HG02884 (cell line): ENCODE results near the gene PNLDC1.
"Not testable (repeated sequence)": the region's sequence is repeated elsewhere in the genome, so short reads cannot be mapped to it uniquely, and the experiment has no call there.

ENCODE experiments used
- ATAC-seq: cut with Tn5 transposase; IDR thresholded peaks from one replicate; pipeline ENCODE4 v1.9.1; 2021; ENCODE audit warnings: mild to moderate bottlenecking, moderate library complexity; ENCODE audit not compliant: unreplicated experiment

The PNLDC1 gene

DNA sequence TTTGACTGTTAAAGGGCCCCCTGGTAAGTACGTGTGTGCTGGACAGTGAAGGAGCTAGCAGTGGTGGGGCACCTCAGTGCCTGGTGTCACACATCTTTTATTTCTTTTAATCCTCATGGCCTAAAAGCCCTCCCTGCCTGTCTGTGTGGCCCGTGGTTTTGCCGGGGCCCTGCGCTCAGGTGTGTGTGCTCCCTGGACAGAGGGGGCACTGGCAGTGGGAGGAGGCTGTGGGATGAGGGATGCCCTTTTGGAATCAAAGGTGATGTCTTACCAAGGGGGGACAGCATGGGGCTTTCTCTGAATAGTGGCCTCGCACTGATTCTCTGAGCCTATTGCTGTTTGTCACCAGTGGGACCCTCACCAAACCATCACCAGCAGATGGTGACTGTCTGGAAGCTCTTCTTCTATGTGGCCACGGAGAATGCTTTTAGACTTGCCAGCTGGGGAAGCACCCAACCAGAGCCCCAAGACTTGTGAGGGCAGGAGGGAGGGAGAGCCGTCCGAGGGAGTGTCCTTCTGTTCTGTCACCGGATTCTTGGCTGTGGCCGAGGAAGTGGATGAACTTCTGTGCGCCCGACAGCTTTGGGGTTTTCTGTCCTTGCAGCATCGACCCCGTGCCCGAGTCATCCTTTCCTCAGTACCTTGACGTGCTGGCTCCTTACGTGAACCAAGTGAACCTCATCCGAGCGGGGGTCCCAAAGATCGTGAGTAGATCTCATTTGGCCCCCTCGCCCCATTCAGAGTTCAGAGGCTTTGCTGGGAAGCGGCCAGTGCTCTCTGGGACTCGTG lies 18.1 kb downstream of the PNLDC1 start:
- ATAC-seq = no peak

DNA sequence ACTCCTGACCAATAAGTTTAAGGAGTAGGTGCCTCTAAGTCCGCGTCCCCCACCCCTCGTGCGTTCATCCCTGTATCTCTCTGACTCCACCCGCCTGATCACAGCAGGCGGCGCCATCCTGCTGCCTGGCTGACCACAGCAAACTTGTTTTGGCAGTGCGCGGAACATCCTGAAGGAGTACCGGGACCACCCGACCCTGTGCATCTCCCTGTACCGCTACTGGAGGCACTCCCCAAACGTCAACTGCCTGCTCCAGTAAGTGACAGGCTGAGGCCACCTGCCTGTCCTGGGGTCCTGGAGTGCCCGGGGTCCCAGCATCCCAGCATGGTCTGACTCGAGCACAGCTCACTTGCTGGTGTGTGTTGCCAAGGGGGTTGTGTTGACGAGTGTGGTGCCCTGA lies 19.0 kb downstream of the PNLDC1 start:
- no peak for ATAC-seq

DNA sequence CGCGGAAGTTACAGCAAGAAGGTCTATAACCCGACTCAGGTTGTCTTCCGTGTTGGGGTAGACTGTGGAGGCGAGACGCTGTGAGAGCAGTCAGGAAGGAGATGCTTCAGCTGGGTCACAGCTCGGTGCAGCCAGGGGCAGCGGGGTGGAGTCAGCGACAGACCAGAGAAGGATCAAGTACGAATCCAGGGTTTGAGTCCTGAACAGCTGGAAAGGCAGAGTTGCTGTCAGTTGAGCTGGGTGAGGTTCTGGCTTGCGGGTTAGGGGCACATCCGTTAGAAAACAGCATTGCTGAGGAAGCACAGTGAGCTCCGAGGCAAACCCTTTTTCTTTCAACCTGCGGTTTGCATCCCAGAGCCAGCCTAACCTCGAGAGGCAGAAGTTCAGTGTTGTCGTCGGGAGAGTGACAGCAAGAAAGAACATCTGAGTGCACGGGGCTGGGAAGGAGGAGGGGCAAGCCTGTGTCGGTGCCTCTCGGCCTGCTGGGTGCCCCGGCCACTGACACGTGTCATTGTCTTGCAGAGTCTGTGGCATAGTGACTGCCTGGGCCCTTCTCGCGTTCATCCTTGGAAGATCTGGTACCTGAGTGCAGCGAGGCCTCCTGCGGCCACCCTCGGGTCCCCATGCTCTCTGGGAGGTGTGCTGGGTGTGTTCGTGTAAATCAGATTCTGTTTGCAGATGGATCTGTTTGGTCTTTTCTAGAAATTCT lies 20.0 kb downstream of the PNLDC1 start:
- peak; percentile 53 for ATAC-seq

DNA sequence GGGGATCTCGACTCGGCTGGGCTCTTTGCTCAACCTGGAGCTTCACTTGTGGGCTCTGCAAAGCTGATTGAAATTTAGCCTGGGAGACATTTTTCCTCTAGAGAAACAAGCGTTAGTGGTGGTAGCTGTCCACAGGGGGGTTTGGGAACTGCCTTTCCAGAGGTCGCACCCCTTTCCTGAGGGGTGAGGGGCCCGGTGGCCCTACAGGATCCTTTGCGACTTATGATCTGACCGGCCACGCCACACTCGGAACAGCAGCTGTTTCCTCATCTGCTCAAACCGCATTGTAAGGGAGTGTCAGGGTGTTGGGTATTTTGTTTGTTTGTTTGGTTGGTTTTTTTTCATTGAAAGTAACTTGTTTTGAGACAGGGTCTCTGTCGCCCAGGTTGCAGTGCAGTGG lies 21.0 kb downstream of the PNLDC1 start:
- ATAC-seq = no peak

DNA sequence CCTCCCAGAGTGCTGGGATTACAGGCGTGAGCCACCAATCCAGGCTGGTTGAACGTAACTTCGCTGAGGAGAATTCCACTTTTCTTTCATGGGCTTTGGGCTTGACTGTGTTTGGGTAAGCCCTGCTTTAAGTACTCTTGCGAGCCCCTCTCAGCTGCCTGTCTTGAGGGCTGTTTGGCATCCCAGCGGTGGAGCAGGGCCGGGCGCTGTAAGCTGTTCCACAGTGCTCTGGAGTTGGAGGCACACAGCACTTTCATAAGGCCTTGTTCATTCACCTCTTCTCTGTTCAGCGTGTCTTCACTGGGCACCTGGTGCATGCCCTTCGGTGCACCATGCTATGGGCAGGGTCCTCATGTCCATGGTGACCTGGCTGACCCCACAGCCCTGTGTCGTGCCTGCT lies 21.6 kb downstream of the PNLDC1 start:
- no peak for ATAC-seq

DNA sequence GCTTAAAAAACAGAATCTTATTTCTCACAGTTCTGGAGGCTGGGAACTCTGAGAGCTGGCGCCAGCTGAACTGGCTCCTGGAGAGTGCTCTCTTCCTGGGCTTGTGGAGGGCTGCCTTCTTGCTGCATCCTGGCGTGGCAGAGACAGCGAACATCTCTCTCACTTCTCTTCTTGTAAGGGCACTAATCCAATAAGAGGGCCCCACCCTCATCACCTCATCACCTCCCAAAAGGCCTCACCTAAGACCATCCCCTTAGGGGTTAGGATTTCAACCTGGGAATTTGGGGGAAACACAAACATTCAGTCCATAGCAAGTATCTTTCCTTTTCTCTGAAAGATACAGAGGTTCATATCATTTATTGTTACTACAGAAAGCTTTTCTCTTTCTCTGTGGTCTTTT lies 23.9 kb downstream of the PNLDC1 start:
- no peak for ATAC-seq

DNA sequence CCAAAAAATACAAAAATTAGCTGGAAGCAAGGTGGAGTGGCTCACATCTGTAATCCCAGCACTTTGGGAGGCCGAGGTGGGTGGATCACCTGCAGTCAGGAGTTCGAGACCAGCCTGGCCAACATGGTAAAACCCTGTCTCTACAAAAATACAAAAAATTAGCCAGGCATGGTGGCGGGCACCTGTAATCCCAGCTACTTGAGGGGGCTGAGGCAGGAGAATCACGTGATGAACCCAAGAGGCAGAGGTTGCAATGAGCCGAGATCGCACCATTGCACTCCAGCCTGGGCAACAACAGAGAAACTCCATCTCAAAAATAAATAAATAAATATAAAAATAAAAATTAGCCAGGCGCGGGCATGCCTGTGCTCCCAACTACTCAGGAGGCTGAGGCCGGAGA lies 24.6 kb downstream of the PNLDC1 start:
- ATAC-seq = not testable (repeated sequence)

DNA sequence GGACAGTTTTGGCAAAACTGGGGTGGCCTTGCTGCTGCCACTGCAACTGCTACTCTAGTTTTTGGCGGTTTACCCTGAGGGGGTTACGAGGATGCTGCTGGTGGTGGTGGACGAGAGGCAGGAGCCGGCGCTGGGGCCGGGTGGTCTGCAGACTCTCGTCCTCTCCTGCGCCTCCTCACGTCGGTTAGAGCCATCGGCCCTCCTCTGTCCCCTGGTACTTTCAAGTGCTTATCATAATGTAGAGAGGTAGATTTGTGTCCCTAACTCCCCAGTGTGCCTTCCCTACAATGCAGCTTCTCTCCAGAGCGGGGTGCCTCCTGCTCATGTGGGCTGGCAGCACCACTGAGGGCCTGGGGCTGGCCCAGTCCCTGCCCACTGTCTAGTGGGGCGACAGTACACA lies 25.9 kb downstream of the PNLDC1 start:
- no peak for ATAC-seq

DNA sequence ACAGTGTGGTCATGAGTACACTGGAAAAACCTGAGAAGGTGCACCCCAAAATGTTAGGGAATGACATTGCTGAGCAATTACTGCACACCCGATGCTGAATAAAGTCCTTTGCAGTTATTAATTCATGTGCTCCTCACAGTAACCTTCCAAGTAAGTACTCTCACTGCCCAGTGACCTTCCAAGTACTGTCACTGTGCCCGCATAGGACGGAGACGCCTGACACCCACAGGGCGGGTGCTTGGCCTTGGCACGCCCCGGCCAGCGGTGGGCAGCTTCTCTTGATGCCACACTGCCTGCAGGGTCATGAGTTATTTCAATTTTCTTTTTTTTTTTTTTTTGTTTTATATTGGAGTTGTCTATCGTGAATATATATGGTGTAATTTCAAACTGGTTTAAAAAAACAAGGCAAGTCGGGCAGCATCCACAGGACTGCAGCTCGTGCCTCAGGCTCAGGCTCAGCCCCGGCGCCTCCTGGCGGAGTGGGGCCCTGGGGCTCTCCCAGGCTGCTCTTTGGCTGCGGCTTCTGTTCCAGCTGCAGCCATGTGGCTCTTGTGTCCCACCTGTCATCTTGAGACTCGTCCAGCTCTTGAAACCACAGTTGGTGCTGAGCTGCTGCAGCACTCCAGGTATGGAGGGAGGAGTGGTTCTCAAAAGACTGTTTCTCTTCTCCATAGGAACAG lies 27.0 kb downstream of the PNLDC1 start:
- ATAC-seq = no peak

DNA sequence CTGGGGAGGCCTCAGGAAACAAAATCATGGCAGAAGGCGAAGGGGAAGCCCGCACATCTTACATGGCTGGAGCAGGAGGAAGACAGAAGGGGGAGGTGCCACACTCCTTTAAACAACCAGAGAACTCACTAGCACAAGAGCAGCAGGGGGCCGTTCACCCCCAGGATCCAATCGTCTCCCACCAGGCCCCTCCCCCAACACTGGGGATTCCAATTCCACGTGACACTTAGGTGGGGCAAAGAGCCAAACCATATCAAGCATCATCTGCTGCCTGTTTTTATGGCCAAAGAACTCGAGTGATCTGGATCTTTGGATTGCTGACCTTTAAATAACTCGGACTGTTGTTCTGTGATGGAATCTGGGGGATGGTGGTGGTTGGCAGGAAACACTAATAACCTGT lies 28.0 kb downstream of the PNLDC1 start:
- ATAC-seq = no peak

DNA sequence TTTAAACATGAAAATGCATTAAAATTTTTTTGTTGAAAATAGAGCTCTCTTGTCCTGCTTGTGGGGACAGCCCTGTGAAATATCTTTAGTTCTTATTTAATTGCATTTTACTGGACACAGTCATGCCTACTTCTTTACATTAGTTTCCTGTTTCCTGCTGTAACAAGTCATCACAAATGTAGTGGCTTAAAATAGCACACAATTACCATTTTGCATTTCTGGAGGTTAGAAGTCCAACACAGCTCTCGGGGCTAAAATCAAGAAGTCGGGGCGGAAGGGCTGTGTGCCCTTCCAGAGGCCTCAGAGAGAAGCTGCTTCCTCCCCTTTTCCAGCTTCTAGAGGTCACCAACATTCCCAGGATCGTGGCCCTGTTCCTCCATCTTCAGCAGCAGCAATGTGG lies 29.4 kb downstream of the PNLDC1 start:
- ATAC-seq = no peak

DNA sequence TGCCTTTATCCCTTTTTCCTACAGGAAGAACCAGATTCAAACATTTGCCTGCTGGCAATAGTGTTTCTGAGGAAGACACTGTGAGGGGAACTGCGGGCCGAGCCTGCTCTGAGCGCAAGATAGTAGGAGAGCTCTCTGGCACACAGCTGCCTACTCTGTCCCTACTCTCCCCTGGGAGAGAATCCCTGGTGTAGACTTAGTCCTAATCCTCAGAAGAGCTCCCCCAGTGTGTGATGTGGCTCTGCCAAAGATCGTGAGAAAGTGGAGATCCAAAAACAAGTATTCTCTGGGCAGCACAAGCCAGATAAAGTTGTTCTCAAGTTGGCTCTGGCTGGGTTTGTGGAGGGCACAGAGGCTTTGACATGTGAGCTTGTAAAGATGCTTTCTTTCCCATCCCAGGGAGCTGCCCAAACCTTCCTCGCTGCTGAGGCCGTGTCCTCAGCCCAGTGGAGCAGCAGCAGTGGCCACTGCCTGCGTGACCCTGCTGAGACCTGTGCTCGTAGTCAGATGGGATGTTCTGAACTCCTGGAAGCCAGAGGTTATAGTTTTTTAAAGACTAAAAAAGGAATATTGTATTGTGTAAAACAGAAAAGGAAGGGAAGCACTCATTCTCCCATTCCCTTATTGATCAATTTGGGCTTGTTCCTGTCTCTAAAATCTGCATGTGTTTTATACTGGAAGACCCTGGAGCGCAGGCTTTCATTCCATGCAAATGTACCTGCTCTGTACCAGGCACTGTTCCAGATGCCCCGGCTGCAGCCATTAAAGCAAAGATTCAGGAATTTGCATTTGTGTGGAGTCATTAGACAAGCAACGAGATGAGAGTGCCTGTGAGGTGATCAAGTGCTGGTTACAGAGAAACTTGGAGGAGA lies 30.7 kb downstream of the PNLDC1 start:
- ATAC-seq = no peak

DNA sequence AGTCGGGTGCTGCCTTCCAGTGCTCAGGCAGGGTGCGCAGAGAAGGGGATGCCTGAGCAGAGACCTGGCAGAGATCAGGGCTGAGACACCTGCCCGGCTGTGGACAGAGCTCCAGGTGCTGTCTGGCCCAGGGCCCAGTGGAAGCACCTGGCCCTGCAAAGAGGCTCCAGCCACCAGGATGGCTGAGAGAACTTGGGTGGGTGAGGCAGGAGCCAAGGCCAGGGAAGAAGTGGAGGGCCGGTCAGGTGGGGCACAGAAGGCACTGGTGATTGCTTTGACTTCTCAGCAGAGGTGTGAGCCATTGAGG lies 31.2 kb downstream of the PNLDC1 start:
- no peak for ATAC-seq

DNA sequence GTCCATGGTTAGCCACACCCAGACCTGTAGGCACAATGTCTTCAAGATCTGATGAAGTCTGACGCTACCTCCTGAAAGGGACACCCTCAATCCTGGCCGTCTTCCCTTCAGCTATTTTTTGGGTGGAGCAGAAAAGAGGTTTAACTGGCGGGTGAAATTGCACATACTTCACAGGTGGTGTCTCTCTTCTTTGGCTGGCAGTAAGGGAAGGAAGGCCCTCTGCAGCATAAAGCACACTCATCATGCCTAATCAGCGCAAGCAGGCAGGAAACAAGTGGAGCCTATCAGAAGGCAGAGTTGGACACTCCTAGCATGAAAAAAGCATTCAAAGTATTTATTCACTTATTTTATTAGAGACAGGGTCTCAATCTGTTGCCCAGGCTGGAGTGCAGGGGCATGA lies 32.9 kb downstream of the PNLDC1 start:
- no peak for ATAC-seq

DNA sequence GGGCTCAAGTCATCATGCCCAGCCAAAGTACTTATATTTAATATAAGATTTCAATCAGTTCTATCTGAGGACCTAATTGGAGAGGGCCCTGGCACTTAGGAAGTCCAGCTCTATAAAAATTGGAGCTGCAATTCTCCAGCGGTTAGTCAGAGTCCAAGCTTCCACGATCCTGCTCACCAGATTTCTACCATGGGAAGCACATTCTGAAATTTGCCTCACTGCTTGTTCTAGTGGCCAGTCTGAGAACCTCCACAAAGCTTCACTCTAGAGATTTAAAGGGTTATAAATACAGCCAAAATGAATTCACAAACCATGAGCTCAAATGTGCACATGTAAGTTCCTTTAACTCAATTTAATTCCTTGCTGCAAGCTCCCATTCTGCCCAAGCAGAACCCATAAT lies 33.5 kb downstream of the PNLDC1 start:
- no peak for ATAC-seq

DNA sequence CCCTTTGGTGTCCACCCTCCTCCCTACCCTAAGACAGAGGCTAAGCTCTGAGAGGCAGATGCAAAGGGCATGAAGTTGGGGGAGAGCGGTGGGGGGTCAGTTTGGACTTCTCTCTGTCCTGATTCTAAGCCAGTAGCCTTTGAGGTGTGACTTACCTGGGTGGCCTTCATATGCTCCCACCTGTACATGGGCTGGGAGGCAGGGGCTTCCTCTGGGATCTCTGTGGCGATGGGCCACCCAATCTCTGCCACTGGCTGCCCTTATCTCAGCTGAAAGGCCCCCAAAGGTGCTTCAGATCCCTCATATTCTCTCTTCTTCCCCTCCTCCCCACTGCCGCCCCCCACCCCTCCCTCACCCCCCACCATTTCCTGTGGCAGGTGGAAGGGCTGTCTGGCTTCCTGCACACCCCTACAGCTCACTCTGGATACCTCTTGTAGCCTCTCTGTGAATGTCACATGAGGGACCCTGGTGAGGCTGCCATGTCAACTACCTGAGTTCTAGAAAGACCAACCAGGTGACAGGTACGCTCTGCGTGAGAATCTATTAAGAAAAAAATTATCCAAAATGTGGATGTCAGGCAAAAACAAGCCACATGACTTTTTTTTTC lies 34.0 kb downstream of the PNLDC1 start:
- no peak for ATAC-seq

DNA sequence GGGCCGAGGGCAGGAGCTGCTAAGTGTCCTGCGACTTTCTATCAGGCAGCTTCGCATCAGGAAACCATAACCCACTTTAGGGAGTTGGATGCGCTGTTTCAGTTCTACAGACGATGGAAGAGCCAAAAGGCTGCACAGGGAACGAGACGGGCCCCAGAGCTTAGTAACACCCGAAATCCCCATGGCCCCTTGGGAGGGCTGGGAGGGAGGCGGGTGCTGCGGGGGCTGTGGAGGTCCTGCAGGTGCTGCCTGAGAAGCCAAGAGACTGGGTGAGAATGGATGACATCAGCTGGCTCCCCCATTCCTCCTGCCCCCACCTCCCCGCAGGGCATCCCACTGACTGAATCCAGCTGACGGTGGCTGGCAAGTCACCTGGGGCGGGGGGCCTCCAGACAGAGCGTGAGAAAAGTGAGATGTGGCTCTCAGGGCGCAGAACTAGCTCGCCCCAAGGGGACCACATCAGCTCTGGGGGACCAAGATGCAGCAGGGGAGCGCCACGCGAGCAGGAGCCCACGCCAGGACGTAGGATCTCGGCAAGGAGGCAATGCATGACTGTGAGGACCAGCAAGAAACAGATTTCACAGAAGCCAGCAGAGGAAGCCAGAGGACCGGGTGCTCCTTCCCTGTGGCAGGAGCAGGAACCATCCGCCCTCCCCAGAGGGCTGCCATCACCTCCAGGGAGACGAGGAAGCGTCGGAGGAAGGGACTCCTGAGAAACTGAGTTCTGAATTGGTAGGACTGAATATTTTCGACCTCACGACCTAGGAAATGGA lies 36.8 kb downstream of the PNLDC1 start:
- no peak for ATAC-seq

DNA sequence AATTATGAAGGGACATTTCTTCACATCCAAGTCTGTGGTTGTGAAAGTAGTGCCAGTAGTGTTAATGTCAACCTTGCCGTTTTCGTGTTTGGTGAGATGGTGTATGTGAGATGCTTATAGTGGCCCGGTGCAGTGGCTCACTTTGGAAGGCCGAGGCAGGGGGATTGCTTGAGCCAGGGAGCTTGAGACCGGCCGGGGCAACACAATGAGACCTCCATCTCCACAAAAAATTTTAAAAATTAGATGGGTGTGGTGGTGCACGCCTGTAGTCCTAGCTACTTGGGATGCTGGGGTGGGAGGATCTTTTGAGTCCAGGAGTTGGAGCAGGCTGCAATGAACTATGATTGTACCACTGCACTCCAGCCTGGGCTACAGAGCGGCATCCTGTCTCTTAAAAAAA lies 37.4 kb downstream of the PNLDC1 start:
- ATAC-seq = no peak

DNA sequence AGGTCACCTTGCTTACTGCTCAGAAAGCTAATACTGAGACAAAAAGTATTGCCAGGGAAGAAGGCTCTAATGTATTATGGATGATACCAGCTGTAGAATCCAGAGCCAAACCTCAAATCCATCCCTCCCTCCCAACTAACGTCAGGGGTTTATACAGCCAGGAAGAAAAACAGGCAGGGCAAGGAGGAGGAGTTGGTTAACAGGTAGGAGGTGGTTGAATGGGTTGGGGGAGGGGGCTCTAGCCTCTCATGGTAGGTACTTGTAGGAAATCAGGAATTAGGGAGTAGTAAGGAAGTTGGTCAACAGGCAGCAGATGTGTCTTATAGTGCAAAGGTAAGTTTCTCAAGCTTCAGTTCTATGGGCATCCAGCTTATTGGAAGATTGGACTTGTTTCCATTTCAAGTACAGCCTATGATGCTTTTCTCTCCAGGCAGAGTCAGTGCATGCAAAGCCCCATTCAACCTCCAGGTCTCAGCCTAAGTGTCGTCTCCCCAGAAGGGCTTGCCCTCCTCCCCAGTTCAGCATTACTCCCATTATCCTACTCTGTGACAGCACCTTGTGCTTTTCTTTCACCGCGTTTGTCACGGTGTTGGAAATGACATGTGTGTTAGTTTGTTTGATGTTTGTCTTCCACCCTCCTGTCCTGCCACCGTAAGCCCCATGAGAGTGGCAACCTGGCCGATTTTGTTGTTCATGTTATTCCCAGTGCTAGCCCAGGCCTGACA lies 38.1 kb downstream of the PNLDC1 start:
- ATAC-seq = no peak
